Measurements from ENCODE around the gene PTH2. TPM values are rescaled to one million over a fixed set of nuclear protein-coding genes. Genes with fewer than 3 reads are reported as not detected.

Gene PTH2
- total RNA-seq, 1 experiment from 2014 or later, result not detected

DNA sequence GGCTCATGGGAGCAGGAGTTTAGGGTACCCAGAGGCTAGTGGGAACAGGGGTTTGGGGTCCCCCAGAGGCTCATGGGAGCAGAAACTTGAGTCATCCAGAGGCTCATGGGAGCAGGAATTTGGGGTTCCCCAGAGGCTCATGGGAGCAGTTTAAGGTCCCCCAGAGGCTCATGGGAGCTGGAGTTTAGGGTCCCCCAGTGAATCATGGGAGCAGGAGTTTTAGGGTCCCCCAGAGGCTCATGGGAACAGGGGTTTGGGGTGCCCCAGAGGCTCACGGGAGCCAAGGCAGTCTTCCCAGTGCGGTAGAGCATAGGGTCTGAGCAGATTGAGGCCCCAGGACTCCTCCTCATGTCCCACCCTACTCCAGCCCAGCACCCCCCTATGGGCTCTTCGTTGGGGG lies 42.1 kb upstream of the PTH2 start:
- Histone ChIP-seq H3K9me2 (ENCODE audit: insufficient read depth) (no peaks in the 10 kb centered on the region), H2AFZ (no peak overlapping the region), H3K27ac (no peak overlapping the region), H3K4me3 (no peak overlapping the region), H3F3A (ENCODE audit: insufficient read depth, low read depth) (peaks cover 13% of the 10 kb centered on the region), H3K79me2 (ENCODE audit: low read depth) (no peaks in the 10 kb centered on the region), H3K27me3 (ENCODE audit: insufficient read depth, low read depth) (no peaks in the 10 kb centered on the region), H3K4me2 (no peak overlapping the region), H3K36me3 (ENCODE audit: low read depth) (no peaks in the 10 kb centered on the region; the same call in 1 of the 2 replicates), H3K4me1 (replicated peaks; ENCODE audit: insufficient read depth) (no peaks in the 10 kb centered on the region), H4K20me1 (ENCODE audit: insufficient read depth) (no peaks in the 10 kb centered on the region), H3K9me3 (ENCODE audit: insufficient read depth, low read depth) (no peaks in the 10 kb centered on the region)
- no peak for DNase-seq
- TF ChIP-seq, protein P1, sequence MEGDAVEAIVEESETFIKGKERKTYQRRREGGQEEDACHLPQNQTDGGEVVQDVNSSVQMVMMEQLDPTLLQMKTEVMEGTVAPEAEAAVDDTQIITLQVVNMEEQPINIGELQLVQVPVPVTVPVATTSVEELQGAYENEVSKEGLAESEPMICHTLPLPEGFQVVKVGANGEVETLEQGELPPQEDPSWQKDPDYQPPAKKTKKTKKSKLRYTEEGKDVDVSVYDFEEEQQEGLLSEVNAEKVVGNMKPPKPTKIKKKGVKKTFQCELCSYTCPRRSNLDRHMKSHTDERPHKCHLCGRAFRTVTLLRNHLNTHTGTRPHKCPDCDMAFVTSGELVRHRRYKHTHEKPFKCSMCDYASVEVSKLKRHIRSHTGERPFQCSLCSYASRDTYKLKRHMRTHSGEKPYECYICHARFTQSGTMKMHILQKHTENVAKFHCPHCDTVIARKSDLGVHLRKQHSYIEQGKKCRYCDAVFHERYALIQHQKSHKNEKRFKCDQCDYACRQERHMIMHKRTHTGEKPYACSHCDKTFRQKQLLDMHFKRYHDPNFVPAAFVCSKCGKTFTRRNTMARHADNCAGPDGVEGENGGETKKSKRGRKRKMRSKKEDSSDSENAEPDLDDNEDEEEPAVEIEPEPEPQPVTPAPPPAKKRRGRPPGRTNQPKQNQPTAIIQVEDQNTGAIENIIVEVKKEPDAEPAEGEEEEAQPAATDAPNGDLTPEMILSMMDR (conservative IDR thresholded peaks at IDR 0.05), result no peak
- POLR2A ChIA-PET (ENCODE audit: unreplicated experiment), result no interaction called here
- CTCF ChIA-PET, result no interaction called here
- intact Hi-C loops (cut with micrococcal nuclease; ENCODE audit: unreplicated experiment), result no loop called here
- BruUV-seq (replicated peaks), result no TSS peak

DNA sequence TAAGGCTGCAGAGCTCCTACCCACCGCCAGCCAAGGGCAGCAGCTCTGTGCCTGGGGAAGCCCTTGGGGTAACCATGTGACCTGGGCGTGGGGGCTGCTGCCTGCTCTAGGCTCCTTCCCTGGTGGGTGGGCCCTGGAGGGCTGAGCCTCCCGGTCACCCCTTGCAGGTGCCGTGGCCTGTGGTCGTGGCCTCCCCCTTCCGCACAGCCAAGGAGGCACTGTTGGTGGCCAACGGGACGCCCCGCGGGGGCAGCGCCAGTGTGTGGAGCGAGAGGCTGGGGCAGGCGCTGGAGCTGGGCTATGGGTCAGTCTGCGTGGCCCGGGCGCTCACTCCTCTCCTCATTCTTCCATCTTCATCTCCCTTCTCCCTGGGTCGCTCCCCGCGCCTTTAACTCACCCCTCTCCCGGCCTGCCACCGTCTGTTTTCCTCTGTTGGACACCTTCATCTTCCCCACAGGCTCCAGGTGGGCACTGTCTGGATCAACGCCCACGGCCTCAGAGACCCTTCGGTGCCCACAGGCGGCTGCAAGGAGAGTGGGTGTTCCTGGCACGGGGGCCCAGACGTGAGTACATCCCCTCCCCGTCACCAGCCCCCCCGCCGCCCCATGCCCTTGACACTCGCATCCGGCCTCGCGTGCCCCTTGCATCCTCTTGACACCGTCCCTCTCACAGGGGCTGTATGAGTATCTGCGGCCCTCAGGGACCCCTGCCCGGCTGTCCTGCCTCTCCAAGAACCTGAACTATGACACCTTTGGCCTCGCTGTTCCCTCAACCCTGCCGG lies 40.9 kb upstream of the PTH2 start:
- intact Hi-C loops (cut with micrococcal nuclease; ENCODE audit: unreplicated experiment), result no loop called here
- Histone ChIP-seq H4K20me1 (ENCODE audit: insufficient read depth) (no peaks in the 10 kb centered on the region), H3K36me3 (ENCODE audit: low read depth) (peaks cover 4% of the 10 kb centered on the region), H3F3A (ENCODE audit: insufficient read depth, low read depth) (peaks cover 14% of the 10 kb centered on the region), H3K9me2 (ENCODE audit: insufficient read depth) (no peaks in the 10 kb centered on the region), H3K9me3 (ENCODE audit: insufficient read depth, low read depth) (no peaks in the 10 kb centered on the region), H2AFZ (no peak overlapping the region), H3K27me3 (ENCODE audit: insufficient read depth, low read depth) (no peaks in the 10 kb centered on the region), H3K79me2 (ENCODE audit: low read depth) (no peaks in the 10 kb centered on the region), H3K4me3 (no peak overlapping the region), H3K27ac (no peak overlapping the region), H3K4me1 (replicated peaks; ENCODE audit: insufficient read depth) (no peaks in the 10 kb centered on the region), H3K4me2 (no peak overlapping the region)
- CTCF ChIA-PET, result no interaction called here
- BruUV-seq (replicated peaks), result no TSS peak
- DNase-seq, result no peak
- POLR2A ChIA-PET (ENCODE audit: unreplicated experiment), result no interaction called here
- no peak for TF ChIP-seq EZH2 (IDR thresholded peaks at IDR 0.05; ENCODE audit: low read depth)
- TF ChIP-seq, protein P1 (conservative IDR thresholded peaks at IDR 0.05), result no peak

DNA sequence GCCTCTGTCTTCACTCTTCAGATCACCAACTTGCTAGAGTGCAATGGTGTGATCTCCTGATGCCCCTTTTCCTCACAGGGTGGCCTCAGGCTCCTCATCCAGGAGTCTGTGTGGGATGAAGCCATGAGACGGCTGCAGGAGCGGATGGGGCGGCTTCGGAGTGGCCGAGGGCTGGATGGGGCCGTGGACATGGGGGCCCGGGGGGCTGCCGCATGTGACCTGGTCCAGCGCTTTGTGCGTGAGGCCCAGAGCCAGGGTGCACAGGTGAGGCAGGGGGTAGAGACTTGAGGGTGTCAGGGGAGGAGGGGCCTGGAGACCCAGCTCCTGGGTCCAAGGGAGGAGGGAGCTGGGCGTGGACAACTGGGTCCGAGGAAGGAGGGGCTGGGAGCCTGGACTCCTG lies 39.3 kb upstream of the PTH2 start:
- intact Hi-C loops (cut with micrococcal nuclease; ENCODE audit: unreplicated experiment), result no loop called here
- no peak for DNase-seq
- Histone ChIP-seq H3K27me3 (ENCODE audit: insufficient read depth, low read depth) (no peaks in the 10 kb centered on the region), H3K9me3 (ENCODE audit: insufficient read depth, low read depth) (no peaks in the 10 kb centered on the region), H3K36me3 (ENCODE audit: low read depth) (peaks cover 4% of the 10 kb centered on the region), H3K27ac (no peak overlapping the region), H3F3A (ENCODE audit: insufficient read depth, low read depth) (peaks cover 8% of the 10 kb centered on the region), H4K20me1 (ENCODE audit: insufficient read depth) (no peaks in the 10 kb centered on the region), H3K4me2 (no peak overlapping the region), H3K79me2 (ENCODE audit: low read depth) (no peaks in the 10 kb centered on the region), H2AFZ (no peak overlapping the region), H3K9me2 (ENCODE audit: insufficient read depth) (no peaks in the 10 kb centered on the region), H3K4me1 (replicated peaks; ENCODE audit: insufficient read depth) (no peaks in the 10 kb centered on the region), H3K4me3 (no peak overlapping the region)
- TF ChIP-seq, protein P1 (conservative IDR thresholded peaks at IDR 0.05), result no peak
- no peak for TF ChIP-seq EZH2 (IDR thresholded peaks at IDR 0.05; ENCODE audit: low read depth)
- no TSS peak for BruUV-seq (replicated peaks)
- ChIA-PET CTCF (no interaction called here), POLR2A (ENCODE audit: unreplicated experiment) (interaction anchor here (0.6 kb wide), 1 partner anchor 97 kb away, joined by 5 read pairs; no protein-coding TSS in a partner anchor)
